ENCODE data around the gene CLIP1.
"Not testable (repeated sequence)": the region's sequence is repeated elsewhere in the genome, so short reads cannot be mapped to it uniquely, and the experiment has no call there.

The CLIP1 gene

GRCh38 chr12:122435186-122435585 lies 12.7 kb upstream of the CLIP1 start:
- DNase-seq (ENCODE audit: low read depth, low spot score), result no peak

DNA sequence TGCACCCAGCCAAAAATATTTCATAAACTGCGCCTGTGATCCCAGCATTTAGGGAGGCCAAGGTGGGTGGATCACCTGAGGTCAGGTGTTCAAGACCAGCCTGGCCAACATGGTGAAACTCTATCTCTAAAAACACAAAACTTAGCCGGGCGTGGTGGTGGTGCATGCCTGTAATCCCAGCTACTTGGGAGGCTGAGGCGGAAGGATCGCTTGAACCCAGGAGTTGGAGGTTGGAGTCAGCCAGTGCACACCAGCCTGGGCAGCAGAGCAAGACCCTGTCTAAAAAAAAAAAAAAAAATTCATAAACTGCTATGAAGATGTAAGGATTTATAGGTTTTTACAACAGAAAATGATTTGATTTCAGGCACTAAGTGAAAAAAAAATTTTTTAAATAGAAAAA lies 6.6 kb upstream of the CLIP1 start:
- not testable (repeated sequence) for DNase-seq (ENCODE audit: low read depth, low spot score)

- no peak for DNase-seq (ENCODE audit: low read depth, low spot score)
Measured at GRCh38 chr12:122427403-122427802, 4.9 kb upstream of the CLIP1 start.

GRCh38 chr12:122423258-122424165 lies 1.0 kb upstream of the CLIP1 start:
- no peak for DNase-seq (ENCODE audit: low read depth, low spot score)

DNA sequence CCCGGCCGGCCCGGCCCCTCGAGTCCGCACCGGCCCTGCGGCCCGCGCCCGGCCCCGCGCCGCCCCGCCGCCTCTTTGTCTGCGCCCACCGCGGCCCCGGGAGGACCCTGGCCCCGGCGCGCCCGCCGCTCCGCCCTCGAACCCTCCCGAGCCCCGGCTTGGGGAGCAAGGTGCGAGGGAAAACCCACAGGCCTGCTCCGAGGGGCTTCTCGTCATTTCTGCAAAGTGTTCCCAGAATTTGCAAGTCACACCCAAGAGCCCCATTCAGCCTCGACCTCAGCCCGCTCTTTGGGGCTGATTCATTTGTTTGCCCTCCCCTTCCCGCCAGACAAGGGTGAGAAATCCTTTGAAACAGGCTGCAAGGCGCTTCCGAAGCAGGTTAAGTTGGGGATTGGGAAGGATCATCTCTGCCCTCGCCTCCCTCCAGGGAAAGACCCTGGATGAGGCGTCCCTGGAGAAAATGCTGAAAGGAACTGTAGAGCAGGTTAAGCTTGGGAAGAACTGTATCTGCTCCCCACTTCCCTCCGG lies 325 bp upstream of the CLIP1 start:
- DNase-seq (ENCODE audit: low read depth, low spot score), result no peak

GRCh38 chr12:122421187-122421820 lies 1.2 kb downstream of the CLIP1 start:
- DNase-seq (ENCODE audit: low read depth, low spot score), result no peak

DNA sequence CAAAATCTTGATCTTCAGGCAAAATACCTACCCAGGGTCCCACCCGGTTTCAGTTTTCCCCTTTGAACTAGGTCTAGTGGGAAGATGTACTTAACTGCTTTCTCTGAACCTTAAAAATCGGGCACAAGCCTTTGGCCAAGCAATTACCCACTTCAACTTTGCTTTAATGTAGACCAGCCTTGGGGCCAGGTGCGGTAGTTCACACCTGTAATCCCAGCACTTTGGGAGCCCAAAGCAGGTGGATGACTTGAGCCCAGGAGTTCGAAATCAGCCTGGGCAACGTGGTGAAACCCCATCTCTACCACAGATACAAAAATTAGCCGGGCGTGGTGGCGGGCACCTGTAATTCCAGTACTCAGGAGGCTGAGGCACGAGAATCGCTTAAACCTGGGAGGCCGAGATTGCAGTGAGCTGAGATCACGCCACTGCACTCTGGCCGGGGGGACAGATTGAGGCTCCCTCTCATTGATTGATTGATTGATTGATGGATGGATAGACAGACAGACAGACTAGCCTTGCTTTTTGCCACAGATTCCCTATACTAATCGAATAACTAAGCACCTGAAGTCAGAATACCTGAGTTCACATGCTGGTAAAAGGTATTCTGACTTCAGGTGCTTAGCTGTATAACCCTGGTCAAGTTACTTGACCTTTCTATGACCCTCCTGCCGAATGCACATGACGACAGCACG lies 1.9 kb downstream of the CLIP1 start:
- DNase-seq (ENCODE audit: low read depth, low spot score), result no peak

- DNase-seq (ENCODE audit: low read depth, low spot score), result not testable (repeated sequence)
Measured at GRCh38 chr12:122419094-122419493, 3.4 kb downstream of the CLIP1 start.

- not testable (repeated sequence) for DNase-seq (ENCODE audit: low read depth, low spot score)
Measured at GRCh38 chr12:122415665-122416064, 6.8 kb downstream of the CLIP1 start.

- no peak for DNase-seq (ENCODE audit: low read depth, low spot score)
Measured at GRCh38 chr12:122413516-122414404, 8.7 kb downstream of the CLIP1 start.

DNA sequence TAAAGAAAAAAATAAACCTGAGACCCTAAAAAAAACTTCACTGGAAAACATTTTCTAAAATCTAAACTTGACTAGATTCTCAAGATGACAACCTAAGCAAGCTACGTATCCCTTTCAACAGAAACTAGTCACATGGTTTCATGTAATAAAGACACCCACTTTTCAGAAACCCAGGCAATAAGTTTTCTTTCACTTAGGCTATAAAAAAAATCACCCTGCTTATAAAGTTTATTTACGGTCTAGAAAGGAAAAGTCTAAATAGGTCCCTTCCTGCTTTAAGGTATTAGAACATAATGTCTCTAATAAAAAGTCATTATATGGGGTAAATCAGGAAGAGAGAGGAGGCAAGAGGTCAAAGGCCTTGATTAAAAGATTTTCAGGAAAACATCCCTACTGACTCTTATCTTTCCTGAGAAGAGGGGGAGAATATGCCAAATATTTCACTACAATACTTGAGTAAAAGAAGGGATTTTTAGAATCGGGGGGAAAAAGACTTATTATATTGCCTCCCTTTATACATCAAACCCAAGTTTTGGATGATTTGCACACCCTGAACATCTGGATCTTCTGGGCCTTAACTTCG lies 9.5 kb downstream of the CLIP1 start:
- DNase-seq (ENCODE audit: low read depth, low spot score), result no peak

GRCh38 chr12:122411537-122411936 lies 10.9 kb downstream of the CLIP1 start:
- no peak for DNase-seq (ENCODE audit: low read depth, low spot score)

DNA sequence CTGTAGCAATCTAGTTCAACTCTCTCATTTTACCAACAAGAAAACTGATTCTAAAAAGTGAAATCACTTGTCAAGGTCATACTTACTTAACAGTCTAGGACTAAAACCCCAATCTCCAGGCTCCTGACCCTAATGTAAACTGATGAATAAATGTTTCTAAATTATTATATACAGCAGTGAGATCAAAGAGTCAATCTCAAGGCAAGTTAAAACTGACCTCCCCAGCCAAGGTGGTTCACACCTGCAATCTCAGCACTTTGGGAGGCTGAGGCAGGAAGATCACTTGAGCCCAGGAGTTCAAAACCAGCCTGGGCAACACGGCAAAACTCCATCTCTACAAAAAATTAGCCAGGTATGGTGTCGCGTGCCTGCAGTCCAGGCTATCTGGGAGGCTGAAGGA lies 15.3 kb downstream of the CLIP1 start:
- DNase-seq (ENCODE audit: low read depth, low spot score), result no peak

DNA sequence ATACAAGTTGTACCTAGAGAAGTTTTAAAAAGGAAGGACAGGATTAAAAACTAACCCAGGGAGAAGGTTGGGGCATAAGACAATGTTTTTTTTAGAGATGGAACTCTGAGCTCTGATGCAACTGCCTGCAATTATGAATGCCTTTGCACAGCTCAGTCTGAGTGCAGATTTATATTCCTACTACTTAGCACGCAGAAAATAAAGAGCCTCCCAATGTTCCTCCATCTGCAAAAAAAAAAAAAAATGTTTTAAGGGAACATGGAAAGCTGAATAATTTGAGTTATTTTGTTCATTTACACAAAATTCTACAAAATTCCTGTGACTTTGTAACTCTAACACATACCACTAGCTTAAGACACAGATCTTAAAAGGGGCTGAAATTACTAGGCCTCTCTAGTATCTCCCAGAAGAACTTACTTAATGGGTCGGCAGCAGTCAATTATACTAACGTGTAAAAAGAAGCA lies 15.7 kb downstream of the CLIP1 start:
- no peak for DNase-seq (ENCODE audit: low read depth, low spot score)

- no peak for DNase-seq (ENCODE audit: low read depth, low spot score)
Measured at GRCh38 chr12:122403831-122404230, 18.6 kb downstream of the CLIP1 start.

GRCh38 chr12:122403115-122403770 lies 19.2 kb downstream of the CLIP1 start:
- DNase-seq (ENCODE audit: low read depth, low spot score), result no peak

- no peak for DNase-seq (ENCODE audit: low read depth, low spot score)
Measured at GRCh38 chr12:122402264-122402663, 20.2 kb downstream of the CLIP1 start.

GRCh38 chr12:122399592-122400373 lies 22.7 kb downstream of the CLIP1 start:
- DNase-seq (ENCODE audit: low read depth, low spot score), result no peak

- DNase-seq (ENCODE audit: low read depth, low spot score), result no peak
Measured at GRCh38 chr12:122399254-122399591, 23.2 kb downstream of the CLIP1 start.

Measured in activated naive CD8-positive, alpha-beta T cell treated with anti-CD3 and anti-CD28 coated beads, Interleukin-2, amount 50 U/mL, for 16 hours (primary cell).